CD14-positive monocyte (primary cell): Measurements from ENCODE around the gene ZNF292. TPM values are rescaled to one million over a fixed set of nuclear protein-coding genes. Genes with fewer than 3 reads are reported as not detected.

Experiments
- DNase-seq, 3 donors: peaks; one replicate each; pipeline ENCODE4 v3.0.0-alpha.2; 2011 to 2022
- H2AFZ ChIP-seq: 2 replicates; pipeline ENCODE4 v1.6.0; 2012; ENCODE audit warnings: mild to moderate bottlenecking, low read depth, low read length, inconsistent platforms; ENCODE audit not compliant: insufficient read depth, poor library complexity, severe bottlenecking
- H3K27ac ChIP-seq, 2 donors: 1 replicate in 1 of 2; 2 replicates in 1 of 2; pipeline ENCODE4 v1.5.1; 2012 to 2013; ENCODE audit warnings: low read length in 2 of 2, control low read depth in 1 of 2, inconsistent platforms in 1 of 2, low read depth in 1 of 2, mild to moderate bottlenecking in 1 of 2
- H3K27me3 ChIP-seq, 2 donors: one replicate each; pipeline versions ENCODE4 v1.6.0 to v1.6.1; 2011 to 2013; ENCODE audit warnings: low read length in 2 of 2; ENCODE audit not compliant: control insufficient read depth in 2 of 2, insufficient read depth in 2 of 2
- H3K36me3 ChIP-seq, 2 donors: replicated peaks in 1 of 2; 1 replicate in 1 of 2; 2 replicates in 1 of 2; pipeline versions ENCODE4 v1.5.1 to v1.6.1; 2012 to 2013; ENCODE audit warnings: low read length in 2 of 2, control low read depth in 1 of 2, inconsistent platforms in 1 of 2, mild to moderate bottlenecking in 1 of 2; ENCODE audit not compliant: insufficient read depth in 2 of 2, control insufficient read depth in 1 of 2
- H3K4me1 ChIP-seq, 2 donors: 1 replicate in 1 of 2; 2 replicates in 1 of 2; pipeline versions ENCODE4 v1.5.1 to v1.6.1; 2012 to 2013; ENCODE audit warnings: low read length in 2 of 2, control low read depth in 1 of 2, inconsistent platforms in 1 of 2, mild to moderate bottlenecking in 1 of 2, moderate library complexity in 1 of 2; ENCODE audit not compliant: insufficient read depth in 2 of 2, control insufficient read depth in 1 of 2
- H3K4me2 ChIP-seq: replicated peaks from 2 replicates; pipeline ENCODE3; 2012; ENCODE audit warnings: low read length, moderate library complexity, mild to moderate bottlenecking; ENCODE audit not compliant: poor library complexity, severe bottlenecking; ENCODE audit errors: extremely low read depth
- H3K4me3 ChIP-seq, 3 experiments: fragments of 200-600 bp in 1 of 3; sonication (generic) in 1 of 3; replicated peaks in 1 of 3; 1 replicate in 2 of 3; 2 replicates in 1 of 3; pipeline ENCODE4 v1.5.1; 2011 to 2013; ENCODE audit warnings: low read length in 3 of 3, mild to moderate bottlenecking in 3 of 3, control low read depth in 2 of 3, low read depth in 2 of 3, inconsistent platforms in 1 of 3, moderate library complexity in 1 of 3
- H3K79me2 ChIP-seq: 2 replicates; pipeline ENCODE4 v1.6.0; 2012; ENCODE audit warnings: mild to moderate bottlenecking, control low read depth, inconsistent platforms, low read length, moderate library complexity; ENCODE audit not compliant: insufficient read depth
- H3K9ac ChIP-seq: 2 replicates; pipeline ENCODE4 v1.6.0; 2017; ENCODE audit warnings: low read length, mild to moderate bottlenecking; ENCODE audit not compliant: insufficient read depth, poor library complexity, severe bottlenecking
- H3K9me3 ChIP-seq, 2 donors: replicated peaks in 1 of 2; 1 replicate in 1 of 2; 2 replicates in 1 of 2; pipeline versions ENCODE4 v1.5.1 to v1.6.1; 2012 to 2013; ENCODE audit warnings: low read length in 2 of 2, control low read depth in 1 of 2; ENCODE audit not compliant: control insufficient read depth in 1 of 2, insufficient read depth in 1 of 2
- H4K20me1 ChIP-seq: 2 replicates; pipeline ENCODE4 v1.6.0; 2012; ENCODE audit warnings: mild to moderate bottlenecking, low read length, control low read depth, moderate library complexity; ENCODE audit not compliant: insufficient read depth
- H3K27ac Mint-ChIP-seq, 7 donors: one replicate each; pipeline ENCODE4 v1.8.0; 2020; ENCODE audit warnings: mild to moderate bottlenecking in 7 of 7, mixed read lengths in 7 of 7, moderate library complexity in 6 of 7, inconsistent platforms in 2 of 7
- H3K27me3 Mint-ChIP-seq, 3 donors: one replicate each; pipeline ENCODE4 v1.8.0; 2021 to 2022; ENCODE audit warnings: low read depth in 3 of 3, mild to moderate bottlenecking in 3 of 3, mixed read lengths in 3 of 3, moderate library complexity in 3 of 3, inconsistent platforms in 1 of 3
- H3K36me3 Mint-ChIP-seq, 2 donors: one replicate each; pipeline ENCODE4 v1.8.0; 2020; ENCODE audit warnings: mixed read lengths in 2 of 2, inconsistent platforms in 1 of 2, mild to moderate bottlenecking in 1 of 2
- H3K4me1 Mint-ChIP-seq: one replicate; pipeline ENCODE4 v1.8.0; 2020; ENCODE audit warnings: mild to moderate bottlenecking, mixed read lengths
- H3K4me3 Mint-ChIP-seq, 2 donors: one replicate each; pipeline ENCODE4 v1.8.0; 2020; ENCODE audit warnings: mild to moderate bottlenecking in 2 of 2, mixed read lengths in 2 of 2, moderate library complexity in 1 of 2
- H3K9me3 Mint-ChIP-seq, 7 donors: one replicate each; pipeline ENCODE4 v1.8.0; 2020 to 2022; ENCODE audit warnings: mixed read lengths in 7 of 7, mild to moderate bottlenecking in 6 of 7, moderate library complexity in 6 of 7, inconsistent platforms in 2 of 7
- CTCF ChIP-seq: fragments of 200-600 bp; IDR thresholded peaks from one replicate; pipeline ENCODE4 v1.8.0; 2022; ENCODE audit warnings: antibody characterized with exemption, mild to moderate bottlenecking
- WGBS: methylation state at CpG from one replicate; pipeline ENCODE4 v1.1.5; 2013; ENCODE audit warnings: missing lambda C conversion rate; ENCODE audit not compliant: insufficient coverage; 5-methylcytosine and 5-hydroxymethylcytosine counted together
- intact Hi-C, 2 donors: fragments of 100-400 bp; cut with micrococcal nuclease; formaldehyde crosslinking; loops; one replicate each; pipeline versions ENCODE4 v1.15.0 to v1.15.1; 2023
- polyA plus RNA-seq, 3 donors: library from polyadenylated mRNA; depleted of rRNA in 1 of 3; unstranded in 2 of 3; stranded (reverse) in 1 of 3; fragments of 300-500 nt in 2 of 3; fragments of >200 nt in 1 of 3; fragmentation: Illumina TruSeq in 2 of 3; gene quantifications; 1 replicate in 2 of 3; 2 replicates in 1 of 3; pipeline ENCODE4 v1.2.3, GENCODE V29; 2012 to 2021

Gene ZNF292
- polyA plus RNA-seq, 3 donors: 4.8 to 7.7 (median 7.6) TPM

- Mint-ChIP-seq H3K36me3 (peaks cover 13 to 38% of the 10 kb centered on the region in 2 donors), H3K27me3 (no peaks in the 10 kb centered on the region), H3K4me3 (no peak overlapping the region), H3K27ac (no peak overlapping the region), H3K9me3 (peaks cover 0 to 1% (median 0%) of the 10 kb centered on the region in 7 donors), H3K4me1 (peaks cover 18% of the 10 kb centered on the region)
- H2AFZ ChIP-seq: no peak overlapping the region
- intact Hi-C loops: no loop called here
- no peak overlapping the region for H3K4me2 ChIP-seq
- no peak for DNase-seq
- peaks cover 10 to 25% of the 10 kb centered on the region in 2 donors for H3K36me3 ChIP-seq
- H3K4me1 ChIP-seq: peaks cover 4 to 8% of the 10 kb centered on the region in 2 donors
- H3K9ac ChIP-seq: no peak overlapping the region
- peaks cover 96% of the 10 kb centered on the region for H3K79me2 ChIP-seq
- H3K27me3 ChIP-seq: no peaks in the 10 kb centered on the region
- TF ChIP-seq CTCF: no peak
- no peak overlapping the region for H3K4me3 ChIP-seq
- no peaks in the 10 kb centered on the region for H3K9me3 ChIP-seq
- no peak overlapping the region for H3K27ac ChIP-seq
- no CpG with 5 or more reads among the region's 1 CpG for WGBS
- peaks cover 98% of the 10 kb centered on the region for H4K20me1 ChIP-seq
These were observed 27.6 kb downstream of the ZNF292 start for GRCh38 chr6:87182940-87183339.

GRCh38 chr6:87183687-87184086, 28.3 kb downstream of the ZNF292 start:
- H3K27ac Mint-ChIP-seq: no peak overlapping the region
- Histone ChIP-seq H3K27me3 (no peaks in the 10 kb centered on the region), H3K79me2 (peaks cover 96% of the 10 kb centered on the region), H3K4me2 (no peak overlapping the region), H3K4me3 (no peak overlapping the region), H3K9ac (no peak overlapping the region), H2AFZ (no peak overlapping the region), H3K36me3 (peaks cover 10 to 25% of the 10 kb centered on the region in 2 donors), H3K9me3 (no peaks in the 10 kb centered on the region), H4K20me1 (peaks cover 98% of the 10 kb centered on the region), H3K27ac (no peak overlapping the region), H3K4me1 (peaks cover 4 to 8% of the 10 kb centered on the region in 2 donors)
- no peak for TF ChIP-seq CTCF
- no CpG with 5 or more reads among the region's 1 CpG for WGBS
- DNase-seq: no peak
- H3K9me3 Mint-ChIP-seq: peaks cover 0 to 1% (median 0%) of the 10 kb centered on the region in 7 donors
- peaks cover 13 to 38% of the 10 kb centered on the region in 2 donors for H3K36me3 Mint-ChIP-seq
- H3K4me1 Mint-ChIP-seq: peaks cover 16% of the 10 kb centered on the region
- H3K4me3 Mint-ChIP-seq: no peak overlapping the region
- no peaks in the 10 kb centered on the region for H3K27me3 Mint-ChIP-seq
- intact Hi-C loops: no loop called here
